Activated CD8-positive, alpha-beta T cell treated with anti-CD3 and anti-CD28 coated beads for 36 hours (primary cell): ENCODE measurements around the gene SMIM33. TPM values are rescaled to one million over a fixed set of nuclear protein-coding genes. Genes with fewer than 3 reads are reported as not detected.

Experiments
- ATAC-seq: fragments of 200-7000 bp; cut with Tn5 transposase; one replicate; pipeline ENCODE4 v1.10.0; 2021; ENCODE audit warnings: mild to moderate bottlenecking, moderate library complexity
- CTCF ChIA-PET: fragments of 350-600 bp; sonication (Branson Sonifier 250); formaldehyde crosslinking; loops from one replicate; lab custom pipeline; 2021; ENCODE audit warnings: antibody characterized with exemption; lab: Charles Lee
- POLR2A ChIA-PET: fragments of 350-600 bp; sonication (Branson Sonifier 250); formaldehyde crosslinking; loops from one replicate; lab custom pipeline; 2021; ENCODE audit warnings: antibody characterized with exemption; lab: Charles Lee
- DNase-seq: peaks from one replicate; pipeline ENCODE4 v3.0.0-alpha.2; 2020
- H3K27ac Mint-ChIP-seq: one replicate; pipeline ENCODE4 v1.8.0; 2021; ENCODE audit warnings: mild to moderate bottlenecking, mixed read lengths
- H3K27me3 Mint-ChIP-seq: one replicate; pipeline ENCODE4 v1.8.0; 2021; ENCODE audit warnings: mixed read lengths
- H3K36me3 Mint-ChIP-seq: one replicate; pipeline ENCODE4 v1.8.0; 2021; ENCODE audit warnings: low read depth, mixed read lengths
- H3K4me1 Mint-ChIP-seq: one replicate; pipeline ENCODE4 v1.8.0; 2021; ENCODE audit warnings: low read depth, mixed read lengths
- H3K4me3 Mint-ChIP-seq: one replicate; pipeline ENCODE4 v1.8.0; 2021; ENCODE audit warnings: mild to moderate bottlenecking, moderate library complexity, mixed read lengths
- H3K9me3 Mint-ChIP-seq: one replicate; pipeline ENCODE4 v1.8.0; 2021; ENCODE audit warnings: mixed read lengths
- CTCF ChIP-seq: fragments of 200-600 bp; IDR thresholded peaks from one replicate; pipeline ENCODE4 v1.8.0; 2022; ENCODE audit warnings: antibody characterized with exemption, mild to moderate bottlenecking
- intact Hi-C: fragments of 100-400 bp; cut with micrococcal nuclease; formaldehyde crosslinking; loops from one replicate; pipeline ENCODE4 v1.10.0; 2022
- total RNA-seq, 2 experiments: library from RNA; stranded (reverse); gene quantifications; one replicate each; pipeline ENCODE4 v1.2.3, GENCODE V29; 2021

The SMIM33 gene
- total RNA-seq, 2 experiments from 2014 or later: 0.16 TPM; not detected in 1

GRCh38 chr5:139461698-139462097, 9.1 kb upstream of the SMIM33 start:
- Mint-ChIP-seq H3K27me3 (no peaks in the 10 kb centered on the region), H3K9me3 (no peaks in the 10 kb centered on the region), H3K27ac (no peak overlapping the region), H3K36me3 (no peaks in the 10 kb centered on the region), H3K4me3 (no peak overlapping the region), H3K4me1 (peaks cover 31% of the 10 kb centered on the region)
- intact Hi-C loops: no loop called here
- DNase-seq (no peak), ATAC-seq (no peak)
- ChIA-PET CTCF (interaction anchor here (1.0 to 3.1 kb wide), 2 partner anchors 23 to 40 kb away, joined by 3 to 7 read pairs; partner anchors contain the start of gene DNAJC18), POLR2A (interaction anchor here (1.4 kb wide), 1 partner anchor 21 kb away, joined by 4 read pairs; the partner anchor contains the start of gene STING1)
- TF ChIP-seq CTCF: no peak

GRCh38 chr5:139462586-139463276, 8.1 kb upstream of the SMIM33 start, which contains the start of gene ECSCR:
ECSCR (minus strand) TSS chr5:139462743; CDS start chr5:139462670, 73 bp downstream.
- no peak for TF ChIP-seq CTCF
- intact Hi-C loops: no loop called here
- CTCF ChIA-PET: interaction anchor here (1.0 kb wide), 1 partner anchor 24 kb away, joined by 3 read pairs; the partner anchor contains the start of gene DNAJC18

GRCh38 chr5:139468421-139468931, 2.3 kb upstream of the SMIM33 start:
- TF ChIP-seq CTCF: no peak
- Mint-ChIP-seq H3K27ac (peak overlapping the region; percentile 23), H3K4me1 (peaks cover 45% of the 10 kb centered on the region), H3K4me3 (no peak overlapping the region), H3K27me3 (no peaks in the 10 kb centered on the region), H3K9me3 (no peaks in the 10 kb centered on the region), H3K36me3 (no peaks in the 10 kb centered on the region)
- peak; percentile 47 for DNase-seq
- ChIA-PET POLR2A (no interaction called here), CTCF (no interaction called here)
- intact Hi-C loops: no loop called here
- ATAC-seq: peak; percentile 40

More at GRCh38 chr5:139462586-139463276, 8.1 kb upstream of the SMIM33 start, which contains the start of gene ECSCR:
- peaks cover 22% of the 10 kb centered on the region for H3K4me1 Mint-ChIP-seq
- no peak within 1 kb of the TSS for H3K27ac Mint-ChIP-seq
- POLR2A ChIA-PET: interaction anchor here (1.4 kb wide), 1 partner anchor 20 kb away, joined by 4 read pairs; the partner anchor contains the start of gene STING1
- DNase-seq (no peak), ATAC-seq (no peak)
- no peaks in the 10 kb centered on the region for H3K36me3 Mint-ChIP-seq
- H3K4me3 Mint-ChIP-seq: no peak within 1 kb of the TSS
- no peaks in the 10 kb centered on the region for H3K27me3 Mint-ChIP-seq
- H3K9me3 Mint-ChIP-seq: no peaks in the 10 kb centered on the region

GRCh38 chr5:139472386-139473030, 1.7 kb downstream of the SMIM33 start:
- no peak overlapping the region for H3K4me3 Mint-ChIP-seq
- H3K9me3 Mint-ChIP-seq: no peaks in the 10 kb centered on the region
- DNase-seq: no peak
- intact Hi-C loops: no loop called here
- CTCF ChIA-PET: interaction anchor here (1.3 to 2.9 kb wide), 4 partner anchors 9 to 50 kb away, joined by 3 to 12 read pairs (median 6); no protein-coding TSS in a partner anchor
- no peak for ATAC-seq
- H3K27me3 Mint-ChIP-seq: no peaks in the 10 kb centered on the region
- POLR2A ChIA-PET: interaction anchor here (2.5 kb wide), 1 partner anchor 13 kb away, joined by 8 read pairs; no protein-coding TSS in a partner anchor
- H3K36me3 Mint-ChIP-seq: peaks cover 13% of the 10 kb centered on the region
- no peak for TF ChIP-seq CTCF
- H3K4me1 Mint-ChIP-seq: peaks cover 68% of the 10 kb centered on the region
- peak overlapping the region; percentile 51 for H3K27ac Mint-ChIP-seq
